PC-9 (cell line): ENCODE measurements around the gene TOX3. TPM values are rescaled to one million over a fixed set of nuclear protein-coding genes. Genes with fewer than 3 reads are reported as not detected.

Source experiments
- BruUV-seq: library from RNA; stranded (reverse); fragments of 400-500 nt; replicated peaks from 2 replicates; lab custom pipeline; 2021; lab: Mats Ljungman, UMichigan
- CTCF ChIA-PET: fragments of 300-600 bp; sonication (Branson Sonifier 250); formaldehyde crosslinking; loops from one replicate; lab custom pipeline; 2022; ENCODE audit warnings: antibody characterized with exemption; lab: Charles Lee
- POLR2A ChIA-PET: fragments of 300-600 bp; sonication (Branson Sonifier 250); formaldehyde crosslinking; loops from one replicate; lab custom pipeline; 2022; ENCODE audit warnings: antibody characterized with exemption; ENCODE audit not compliant: unreplicated experiment; lab: Charles Lee
- DNase-seq, 2 experiments: peaks; one replicate each; pipeline versions ENCODE4 v3.0.0 to v3.0.0-alpha.2; 2015 to 2022; ENCODE audit warnings: mixed read lengths in 1 of 2
- H2AFZ ChIP-seq: fragments of 200-600 bp; sonication (generic); 2 replicates; pipeline ENCODE4 v1.8.1; 2017; ENCODE audit warnings: antibody characterized with exemption
- H3F3A ChIP-seq: fragments of 200-600 bp; sonication (generic); 2 replicates; pipeline ENCODE4 v1.8.1; 2017; ENCODE audit warnings: antibody characterized with exemption, mild to moderate bottlenecking, low read depth; ENCODE audit not compliant: insufficient read depth
- H3K27ac ChIP-seq: fragments of 200-600 bp; sonication (generic); 2 replicates; pipeline ENCODE4 v1.6.1; 2016; ENCODE audit warnings: mixed run types
- H3K27me3 ChIP-seq: fragments of 200-600 bp; sonication (generic); 2 replicates; pipeline ENCODE4 v1.6.1; 2016; ENCODE audit warnings: low read depth, mixed run types; ENCODE audit not compliant: insufficient read depth
- H3K36me3 ChIP-seq: fragments of 200-600 bp; sonication (generic); 2 replicates; pipeline ENCODE4 v1.6.1; 2016; ENCODE audit warnings: low read depth, mixed run types
- H3K4me1 ChIP-seq: fragments of 200-600 bp; sonication (generic); replicated peaks from 2 replicates; pipeline ENCODE4 v1.6.1; 2016; ENCODE audit warnings: mixed run types; ENCODE audit not compliant: insufficient read depth
- H3K4me2 ChIP-seq: fragments of 200-600 bp; sonication (generic); 2 replicates; pipeline ENCODE4 v1.6.1; 2017; ENCODE audit warnings: mixed run types
- H3K4me3 ChIP-seq: fragments of 200-600 bp; sonication (generic); 2 replicates; pipeline ENCODE4 v1.6.1; 2016; ENCODE audit warnings: mixed run types
- H3K79me2 ChIP-seq: fragments of 200-600 bp; sonication (generic); 2 replicates; pipeline ENCODE4 v1.6.1; 2017; ENCODE audit warnings: low read depth, mixed run types
- H3K9me2 ChIP-seq: fragments of 200-600 bp; sonication (generic); 2 replicates; pipeline ENCODE4 v1.8.1; 2017; ENCODE audit warnings: mild to moderate bottlenecking; ENCODE audit not compliant: insufficient read depth
- H3K9me3 ChIP-seq: fragments of 200-600 bp; sonication (generic); 2 replicates; pipeline ENCODE4 v1.8.1; 2016; ENCODE audit warnings: low read depth; ENCODE audit not compliant: insufficient read depth
- H4K20me1 ChIP-seq: fragments of 200-600 bp; sonication (generic); 2 replicates; pipeline ENCODE4 v1.8.1; 2017; ENCODE audit not compliant: insufficient read depth
- CTCF ChIP-seq: fragments of 200-600 bp; sonication (generic); conservative IDR thresholded peaks from 2 replicates; pipeline ENCODE4 v1.6.1; 2017; ENCODE audit warnings: mixed run types, antibody characterized with exemption, mild to moderate bottlenecking, moderate library complexity
- EZH2 ChIP-seq: fragments of 200-600 bp; sonication (generic); IDR thresholded peaks from 2 replicates; pipeline ENCODE4 v1.8.0; 2017; ENCODE audit warnings: antibody characterized with exemption, low read depth
- intact Hi-C: fragments of 100-400 bp; cut with micrococcal nuclease; formaldehyde crosslinking; loops from one replicate; pipeline ENCODE4 v1.10.0; 2022; ENCODE audit not compliant: unreplicated experiment
- total RNA-seq: library from RNA; stranded (reverse); gene quantifications from 2 replicates; pipeline ENCODE4 v1.2.3, GENCODE V29; 2021

Gene TOX3
- total RNA-seq, 1 experiment from 2014 or later, result not detected

DNA sequence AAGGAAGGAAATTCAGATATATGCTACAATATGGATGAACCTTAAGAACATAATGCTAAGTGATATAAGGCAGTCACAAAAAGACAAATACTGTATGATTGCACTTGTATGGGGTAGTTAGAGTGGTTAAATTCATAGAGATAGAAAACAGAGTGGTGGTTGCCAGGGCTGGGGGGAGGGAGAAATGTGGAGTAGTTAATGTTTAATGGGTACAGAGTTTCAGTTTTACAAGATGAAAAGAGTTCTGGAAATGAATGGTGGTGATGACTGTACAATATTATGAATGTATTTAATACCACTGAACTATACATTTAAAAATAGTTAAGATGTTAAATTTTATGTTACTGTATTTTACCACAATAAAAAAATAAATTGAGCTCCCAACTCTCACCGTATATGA, 157.9 kb downstream of the TOX3 start:
- no peak for TF ChIP-seq CTCF
- no peak for TF ChIP-seq EZH2
- intact Hi-C loops, result no loop called here
- Histone ChIP-seq H3K9me2 (no peaks in the 10 kb centered on the region), H3K9me3 (no peaks in the 10 kb centered on the region), H3K4me2 (no peak overlapping the region), H3K27ac (no peak overlapping the region), H3K27me3 (peaks cover 4% of the 10 kb centered on the region; the same call in 1 of the 2 replicates), H3K4me1 (no peaks in the 10 kb centered on the region), H3K4me3 (no peak overlapping the region), H4K20me1 (no peaks in the 10 kb centered on the region), H3K36me3 (no peaks in the 10 kb centered on the region), H3K79me2 (no peaks in the 10 kb centered on the region), H2AFZ (no peak overlapping the region), H3F3A (no peaks in the 10 kb centered on the region)
- DNase-seq, result no peak
- POLR2A ChIA-PET, result no interaction called here
- no TSS peak for BruUV-seq
- CTCF ChIA-PET, result no interaction called here
